Sigmoid colon (tissue), 7 donors: ENCODE results near the gene ERVFRD-1. TPM values are rescaled to one million over a fixed set of nuclear protein-coding genes. Genes with fewer than 3 reads are reported as not detected.

ENCODE experiments used
- DNase-seq: peaks from one replicate; pipeline ENCODE4 v3.0.0-alpha.2; 2019
- H3K27ac ChIP-seq, 4 donors: fragments of 200-600 bp; sonication (generic); one replicate each; pipeline ENCODE4 v1.5.1; 2016 to 2019; ENCODE audit warnings: mild to moderate bottlenecking in 1 of 4
- H3K27me3 ChIP-seq, 3 donors: fragments of 200-600 bp; sonication (generic); one replicate each; pipeline ENCODE4 v1.5.1; 2019; ENCODE audit warnings: mild to moderate bottlenecking in 1 of 3
- H3K36me3 ChIP-seq, 4 donors: fragments of 200-600 bp; sonication (generic); one replicate each; pipeline ENCODE4 v1.5.1; 2016 to 2019
- H3K4me1 ChIP-seq, 4 donors: fragments of 200-600 bp; sonication (generic); one replicate each; pipeline ENCODE4 v1.5.1; 2017 to 2019
- H3K4me3 ChIP-seq, 4 donors: fragments of 200-600 bp; sonication (generic); one replicate each; pipeline ENCODE4 v1.5.1; 2017 to 2019; ENCODE audit warnings: mild to moderate bottlenecking in 2 of 4, moderate library complexity in 1 of 4
- H3K9me3 ChIP-seq, 4 donors: fragments of 200-600 bp in 3 of 4; sonication (generic) in 3 of 4; one replicate each; pipeline versions ENCODE4 v1.5.1 to v1.6.1; 2013 to 2019
- CTCF ChIP-seq, 4 experiments: fragments of 450-650 bp in 3 of 4; fragments of 200-600 bp in 1 of 4; IDR thresholded peaks; one replicate each; pipeline ENCODE4 v1.5.1; 2016 to 2019; ENCODE audit warnings: antibody characterized with exemption in 4 of 4, mild to moderate bottlenecking in 3 of 4, moderate library complexity in 2 of 4
- EP300 ChIP-seq, 4 donors: sonication (generic); formaldehyde crosslinking; IDR thresholded peaks; one replicate each; pipeline ENCODE4 v1.6.1; 2017; ENCODE audit warnings: antibody characterized with exemption in 4 of 4
- POLR2A ChIP-seq, 2 donors: fragments of 450-650 bp; IDR thresholded peaks; one replicate each; pipeline ENCODE4 v1.6.1; 2016; ENCODE audit warnings: antibody characterized with exemption in 2 of 2, mild to moderate bottlenecking in 2 of 2, moderate library complexity in 2 of 2
- POLR2AphosphoS5 ChIP-seq, 4 donors: sonication (generic); formaldehyde crosslinking; IDR thresholded peaks; one replicate each; pipeline ENCODE4 v1.6.1; 2017; ENCODE audit warnings: antibody characterized with exemption in 4 of 4
- WGBS, 2 donors: extraction: QIAGEN DNeasy Blood & Tissue Kit; methylation state at CpG; one replicate each; pipeline ENCODE4 v1.1.7; 2013; 5-methylcytosine and 5-hydroxymethylcytosine counted together
- intact Hi-C: fragments of 100-400 bp; cut with DNase I; formaldehyde crosslinking; loops from one replicate; pipeline ENCODE4 v1.15.1; 2023
- polyA plus RNA-seq, 3 donors: library from polyadenylated mRNA; stranded (reverse); fragments of 200-250 nt; gene quantifications; one replicate each; pipeline ENCODE4 v1.2.3, GENCODE V29; 2013
- total RNA-seq, 4 donors: library from RNA; depleted of rRNA; stranded (reverse); fragments of >200 nt; gene quantifications; one replicate each; pipeline ENCODE4 v1.1.0, GENCODE V29; 2016
- donor health status: healthy with polysubstance abuse.
- donor health status: Bipolar disorder and iron deficiency.
- donor health status: healthy.

Gene ERVFRD-1
- total and polyA plus RNA-seq, 7 donors = 0.03 to 0.60 (median 0.36) TPM; not detected in 4

DNA sequence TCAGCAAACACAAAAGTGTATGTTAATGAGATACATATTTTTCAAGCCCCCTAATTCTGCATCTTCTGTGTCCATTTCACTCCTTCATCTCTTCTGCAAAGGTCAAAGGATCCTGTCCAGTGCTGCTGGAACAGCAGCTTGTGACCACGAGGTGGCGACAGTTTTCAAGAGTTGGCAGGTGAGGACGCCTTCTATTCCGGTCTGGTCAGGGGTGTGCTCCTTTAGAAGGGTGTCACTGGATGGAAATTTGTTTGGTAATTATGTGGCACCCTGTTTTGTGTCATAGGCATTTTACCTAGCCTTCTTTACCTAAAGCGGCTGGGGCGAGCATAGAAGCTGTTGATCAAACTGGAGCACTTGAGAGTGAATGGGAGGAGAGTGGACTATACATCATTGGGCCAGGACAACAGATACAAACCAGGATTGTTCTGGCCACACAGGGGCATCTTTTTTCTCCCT, 32.9 kb upstream of the ERVFRD-1 start:
- H3K4me1 ChIP-seq = peaks cover 0 to 5% (median 0%) of the 10 kb centered on the region in 4 donors
- TF ChIP-seq CTCF (IDR thresholded peaks at IDR 0.05) (peak; percentile 79 to 91 (median 84)), EP300 (IDR thresholded peaks at IDR 0.05) (no peak)
- no peaks in the 10 kb centered on the region for H3K36me3 ChIP-seq
- no peak overlapping the region for H3K27ac ChIP-seq
- no peaks in the 10 kb centered on the region for H3K27me3 ChIP-seq
- H3K9me3 ChIP-seq = no peaks in the 10 kb centered on the region
- peak; percentile 85 for DNase-seq
- 10 to 29% methylated on average over 6 of the region's 6 CpGs for WGBS, 2 donors
- intact Hi-C loops = loop anchor here (1.0 to 10.0 kb wide), 2 partner anchors 352 to 430 kb away; no protein-coding TSS in a partner anchor
- H3K4me3 ChIP-seq = no peak overlapping the region

- no peak overlapping the region for H3K4me3 ChIP-seq
- TF ChIP-seq POLR2AphosphoS5 (IDR thresholded peaks at IDR 0.05) = peak in 1 of 4 donors; percentile 20
- TF ChIP-seq CTCF (IDR thresholded peaks at IDR 0.05) = no peak
- H3K36me3 ChIP-seq = no peaks in the 10 kb centered on the region
- no peak overlapping the region for H3K27ac ChIP-seq
- 80 to 84% methylated on average over 10 of the region's 10 CpGs for WGBS, 2 donors
- peak; percentile 84 for DNase-seq
- H3K4me1 ChIP-seq = peaks cover 0 to 5% (median 2%) of the 10 kb centered on the region in 4 donors
- intact Hi-C loops = loop anchor here (1.0 to 10.0 kb wide), 2 partner anchors 353 to 431 kb away; no protein-coding TSS in a partner anchor
- H3K27me3 ChIP-seq = no peaks in the 10 kb centered on the region
- H3K9me3 ChIP-seq = no peaks in the 10 kb centered on the region
These were observed 32.2 kb upstream of the ERVFRD-1 start for GRCh38 chr6:11143394-11144371.

DNA sequence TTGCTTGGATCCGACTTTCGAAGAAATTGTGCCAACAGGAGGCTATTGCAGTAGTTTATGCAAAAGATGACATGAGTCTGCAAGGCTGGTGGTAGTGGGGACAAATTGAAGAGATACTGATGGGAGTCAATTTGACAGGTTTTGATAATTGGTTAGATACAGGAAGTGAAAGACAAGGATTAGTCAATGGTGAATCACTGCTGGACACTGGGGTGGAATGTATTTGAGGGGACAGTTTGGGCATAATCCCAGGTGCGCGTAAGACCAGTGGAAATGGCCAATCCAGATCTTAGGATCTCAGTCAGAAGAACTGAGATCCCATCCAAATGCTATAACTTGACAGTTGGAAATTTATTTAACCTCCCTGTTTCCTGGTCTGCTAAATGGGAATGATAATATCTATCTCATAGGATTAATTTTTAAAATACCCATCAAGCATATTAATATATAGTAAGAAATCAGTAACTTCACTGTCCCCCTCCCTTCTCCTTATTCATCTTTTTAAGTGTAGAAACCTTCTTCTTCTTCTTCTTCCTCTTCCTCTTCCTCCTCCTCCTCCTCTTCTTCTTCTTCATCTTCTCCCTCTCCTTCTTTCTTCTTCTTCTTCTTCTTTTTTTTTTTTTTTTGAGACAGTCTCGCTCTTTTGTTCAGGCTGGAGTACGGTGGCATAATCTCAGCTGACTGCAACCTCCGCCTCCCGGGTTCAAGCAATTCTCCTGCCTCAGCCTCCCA, 30.9 kb upstream of the ERVFRD-1 start:
- Histone ChIP-seq H3K27ac (no peak overlapping the region), H3K27me3 (no peaks in the 10 kb centered on the region), H3K36me3 (no peaks in the 10 kb centered on the region), H3K4me3 (no peak overlapping the region), H3K9me3 (no peaks in the 10 kb centered on the region), H3K4me1 (peaks cover 0 to 5% (median 2%) of the 10 kb centered on the region in 4 donors)
- TF ChIP-seq EP300 (IDR thresholded peaks at IDR 0.05) (no peak), POLR2AphosphoS5 (IDR thresholded peaks at IDR 0.05) (no peak), POLR2A (IDR thresholded peaks at IDR 0.05) (no peak), CTCF (IDR thresholded peaks at IDR 0.05) (no peak)
- 96 to 97% methylated on average over 8 of the region's 8 CpGs for WGBS, 2 donors
- intact Hi-C loops = loop anchor here (10.0 kb wide), 1 partner anchor 432 kb away; no protein-coding TSS in a partner anchor
- DNase-seq = no peak

GRCh38 chr6:11141295-11141694, 29.8 kb upstream of the ERVFRD-1 start:
- H3K4me1 ChIP-seq = peaks cover 0 to 12% (median 3%) of the 10 kb centered on the region in 4 donors
- intact Hi-C loops = loop anchor here (10.0 kb wide), 1 partner anchor 434 kb away; no protein-coding TSS in a partner anchor
- H3K4me3 ChIP-seq = no peak overlapping the region
- no peak for TF ChIP-seq EP300 (IDR thresholded peaks at IDR 0.05)
- TF ChIP-seq POLR2AphosphoS5 (IDR thresholded peaks at IDR 0.05) = no peak
- no peak for TF ChIP-seq POLR2A (IDR thresholded peaks at IDR 0.05)
- TF ChIP-seq CTCF (IDR thresholded peaks at IDR 0.05) = no peak
- no peaks in the 10 kb centered on the region for H3K36me3 ChIP-seq
- H3K27ac ChIP-seq = no peak overlapping the region
- DNase-seq = no peak
- no peaks in the 10 kb centered on the region for H3K27me3 ChIP-seq
- H3K9me3 ChIP-seq = no peaks in the 10 kb centered on the region
- 83 to 96% methylated on average over 3 of the region's 3 CpGs for WGBS, 2 donors
